K562 (cell line): ENCODE data around the gene SERPINF2. TPM values are rescaled to one million over a fixed set of nuclear protein-coding genes. Genes with fewer than 3 reads are reported as not detected.

Source experiments
- ARHGAP35 ChIP-seq: fragments of 450-650 bp; IDR thresholded peaks from 2 replicates; pipeline ENCODE4 v1.6.1; 2018; ENCODE audit not compliant: partially characterized antibody
- ARID1B ChIP-seq: fragments of 450-650 bp; IDR thresholded peaks from 2 replicates; pipeline ENCODE4 v1.6.1; 2016; ENCODE audit warnings: antibody characterized with exemption, mild to moderate bottlenecking, inconsistent platforms
- C11orf30 ChIP-seq: fragments of 450-650 bp; IDR thresholded peaks from 2 replicates; pipeline ENCODE4 v1.6.1; 2016; ENCODE audit warnings: low read depth, mild to moderate bottlenecking
- CBFA2T2 ChIP-seq: fragments of 450-650 bp; conservative IDR thresholded peaks from 2 replicates; pipeline ENCODE4 v1.6.1; 2017; ENCODE audit warnings: mild to moderate bottlenecking
- ELK1 ChIP-seq: sonication (generic); formaldehyde crosslinking; IDR thresholded peaks from 2 replicates; pipeline ENCODE4 v1.8.1; 2022; ENCODE audit warnings: missing genetic modification reagents
- HNRNPLL ChIP-seq: fragments of 200-400 bp; formaldehyde crosslinking; IDR thresholded peaks from 2 replicates; pipeline ENCODE4 v1.6.1; 2017; ENCODE audit warnings: low read length, low read depth, mild to moderate bottlenecking; ENCODE audit not compliant: poor library complexity, severe bottlenecking
- KLF10 ChIP-seq: fragments of 250-450 bp; sonication (Bioruptor Pico); IDR thresholded peaks from 2 replicates; pipeline ENCODE4 v1.6.1; 2021; ENCODE audit warnings: matching md5 sums
- LARP7 ChIP-seq: fragments of 450-650 bp; IDR thresholded peaks from 2 replicates; pipeline ENCODE4 v1.6.1; 2016
- MXI1 ChIP-seq: IDR thresholded peaks from 2 replicates; pipeline ENCODE4 v1.6.1; 2011; ENCODE audit warnings: low read depth, mild to moderate bottlenecking, improper control_type of control experiment, low read length
- PCBP2 ChIP-seq: fragments of 200-400 bp; formaldehyde crosslinking; IDR thresholded peaks from 2 replicates; pipeline ENCODE4 v1.6.1; 2018; ENCODE audit warnings: low read length, low read depth, mild to moderate bottlenecking, moderate library complexity; ENCODE audit not compliant: poor library complexity, severe bottlenecking
- PHB2 ChIP-seq: fragments of 450-650 bp; IDR thresholded peaks from 2 replicates; pipeline ENCODE4 v1.6.1; 2017; ENCODE audit warnings: low read depth
- PHF20 ChIP-seq: fragments of 450-650 bp; IDR thresholded peaks from 2 replicates; pipeline ENCODE4 v1.6.1; 2018; ENCODE audit not compliant: partially characterized antibody
- PHF21A ChIP-seq: fragments of 450-650 bp; IDR thresholded peaks from 2 replicates; pipeline ENCODE4 v1.6.1; 2017; ENCODE audit warnings: low read depth, borderline replicate concordance
- POLR2A ChIP-seq: fragments of 450-650 bp; conservative IDR thresholded peaks from 2 replicates; pipeline ENCODE4 v1.6.1; 2016
- POLR2AphosphoS5 ChIP-seq: IDR thresholded peaks from 2 replicates; pipeline ENCODE4 v1.6.1; 2011; ENCODE audit warnings: mild to moderate bottlenecking, low read depth, low read length, moderate library complexity; ENCODE audit not compliant: control insufficient read depth, insufficient read depth
- RBBP5 ChIP-seq: fragments of 200-600 bp; sonication (generic); IDR thresholded peaks from 2 replicates; pipeline ENCODE4 v1.6.1; 2012; ENCODE audit warnings: borderline replicate concordance, mild to moderate bottlenecking, low read length, control low read depth, inconsistent platforms; ENCODE audit not compliant: insufficient read depth, poor library complexity, severe bottlenecking
- SP1 ChIP-seq: sonication (generic); formaldehyde crosslinking; IDR thresholded peaks from 2 replicates; pipeline ENCODE4 v1.8.1; 2022; ENCODE audit warnings: mild to moderate bottlenecking, missing genetic modification reagents
- TARDBP ChIP-seq: fragments of 450-650 bp; IDR thresholded peaks from 2 replicates; pipeline ENCODE4 v1.6.1; 2016
- TBP ChIP-seq: optimal IDR thresholded peaks from 2 replicates; pipeline ENCODE3; 2011; ENCODE audit warnings: low read depth, low read length, improper control_type of control experiment
- TCF3 ChIP-seq: sonication (generic); formaldehyde crosslinking; IDR thresholded peaks from 2 replicates; pipeline ENCODE4 v1.4.0; 2020; ENCODE audit warnings: mild to moderate bottlenecking, missing genetic modification reagents
- U2AF2 ChIP-seq: fragments of 200-400 bp; formaldehyde crosslinking; optimal IDR thresholded peaks from 2 replicates; pipeline ENCODE3; 2017; ENCODE audit warnings: low read depth, mild to moderate bottlenecking, low read length
- ZBTB34 ChIP-seq: fragments of 250-450 bp; sonication (Bioruptor Pico); IDR thresholded peaks from 2 replicates; pipeline ENCODE4 v1.8.0; 2021; ENCODE audit warnings: mild to moderate bottlenecking, moderate library complexity
- ZNF165 ChIP-seq: fragments of 250-450 bp; sonication (Bioruptor Pico); IDR thresholded peaks from 2 replicates; pipeline ENCODE4 v1.4.0; 2020; ENCODE audit warnings: borderline replicate concordance
- ZNF232 ChIP-seq: sonication (generic); formaldehyde crosslinking; IDR thresholded peaks from 2 replicates; pipeline ENCODE4 v1.8.0; 2022; ENCODE audit warnings: mild to moderate bottlenecking, missing genetic modification reagents
- ZNF324 ChIP-seq: fragments of 250-450 bp; sonication (Bioruptor Pico); IDR thresholded peaks from 2 replicates; pipeline ENCODE4 v1.4.0; 2020; ENCODE audit warnings: mild to moderate bottlenecking
- ZNF655 ChIP-seq: fragments of 250-450 bp; sonication (Bioruptor Pico); IDR thresholded peaks from 2 replicates; pipeline ENCODE4 v1.5.0; 2021
- ZNF764 ChIP-seq: fragments of 250-450 bp; sonication (Bioruptor Pico); IDR thresholded peaks from 2 replicates; pipeline ENCODE4 v1.4.0; 2020; ENCODE audit warnings: low read depth, mild to moderate bottlenecking, moderate library complexity
- polyA plus RNA-seq, 8 experiments: library from polyadenylated mRNA; depleted of rRNA in 4 of 8; stranded (reverse) in 5 of 8; unstranded in 3 of 8; fragments of >200 nt; fragmentation: Nextera tagmentation in 2 of 8; fragmentation: Illumina TruSeq in 1 of 8; extraction: Ambion mirVana in 2 of 8; extraction: Trizol in 1 of 8; gene quantifications; 2 replicates each; pipeline versions ENCODE4 v1.2.1 to v1.2.3, GENCODE V29; 2011 to 2014; ENCODE audit warnings: inconsistent platforms in 1 of 8, missing spikeins in 1 of 8
- total RNA-seq, 7 experiments: library from RNA; depleted of rRNA in 6 of 7; stranded (reverse); fragments of >200 nt in 6 of 7; fragmentation: Illumina TruSeq in 2 of 7; extraction: Trizol in 2 of 7; gene quantifications; 2 replicates each; pipeline versions ENCODE4 v1.2.1 to v1.2.3, GENCODE V29; 2011 to 2021; ENCODE audit warnings: low replicate concordance in 1 of 7

Gene SERPINF2
- total and polyA plus RNA-seq, 9 of the 15 experiments (the other 6 are each of a cell fraction or from before 2014, with no cell fraction given), result 0.22 TPM; not detected in 8

- TF ChIP-seq MXI1, result no peak
- TF ChIP-seq ARHGAP35, result no peak
- no peak for TF ChIP-seq POLR2A
- TF ChIP-seq RBBP5, result no peak
- TF ChIP-seq ZNF655 (CRISPR knock-in tag), result no peak
- TF ChIP-seq C11orf30, result no peak
- TF ChIP-seq POLR2AphosphoS5, result no peak
- no peak for TF ChIP-seq LARP7
- TF ChIP-seq PCBP2, result no peak
- TF ChIP-seq PHB2, result no peak
- TF ChIP-seq TARDBP, result no peak
- no peak for TF ChIP-seq KLF10 (CRISPR knock-in tag)
- no peak for TF ChIP-seq HNRNPLL
- TF ChIP-seq CBFA2T2, result peak; percentile 46
- no peak for TF ChIP-seq ELK1 (CRISPR knock-in tag)
- TF ChIP-seq TBP, result no peak
- no peak for TF ChIP-seq PHF21A
- no peak for TF ChIP-seq ZNF165 (CRISPR knock-in tag)
- peak; percentile 37 for TF ChIP-seq TCF3 (CRISPR knock-in tag)
- TF ChIP-seq SP1 (CRISPR knock-in tag), result no peak
- TF ChIP-seq PHF20, result no peak
- no peak for TF ChIP-seq ZNF232
- no peak for TF ChIP-seq U2AF2
- no peak for TF ChIP-seq ZNF324 (CRISPR knock-in tag)
- no peak for TF ChIP-seq ZNF764 (CRISPR knock-in tag)
- TF ChIP-seq ZBTB34, result no peak
- TF ChIP-seq ARID1B, result peak; percentile 34; the same call in 1 of the 2 replicates
These were observed 50.1 kb downstream of the SERPINF2 start (continued) for GRCh38 chr17:1792495-1793446.
